ENCODE measurements around the gene TEX44. TPM values are rescaled to one million over a fixed set of nuclear protein-coding genes. Genes with fewer than 3 reads are reported as not detected.
"Not testable (repeated sequence)": the region's sequence is repeated elsewhere in the genome, so short reads cannot be mapped to it uniquely, and the experiment has no call there.

The TEX44 gene
- total RNA-seq, 1 experiment from 2014 or later: not detected

DNA sequence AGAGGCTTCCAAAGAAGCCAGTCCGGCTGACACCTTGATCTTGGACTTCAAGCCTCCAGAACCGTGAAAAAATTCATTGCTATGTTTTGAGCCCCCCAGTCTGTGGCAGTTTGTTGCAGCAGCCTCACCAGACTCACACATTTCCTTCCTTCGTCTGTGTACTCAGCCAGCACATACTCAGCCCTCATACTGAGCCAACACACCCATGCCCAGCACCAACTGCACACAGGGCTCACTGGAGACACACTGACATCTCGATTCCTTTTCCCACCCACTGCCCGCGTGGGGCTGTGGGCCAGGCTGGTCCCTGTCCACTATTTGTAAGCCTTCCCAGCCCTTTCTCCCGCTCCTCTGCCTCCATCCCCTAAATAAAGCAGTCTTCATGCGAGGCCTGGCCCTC is 38.3 kb upstream of the TEX44 start:
- ChIA-PET RAD21 (ENCODE audit: low non-redundant PET in 1 of 2, low total read pairs in 2 of 2, uncharacterized antibody in 2 of 2, unreplicated experiment in 2 of 2) (no interaction called here), CTCF (interaction anchor here (2.3 kb wide), 1 partner anchor 72 kb away, joined by 7 read pairs; no protein-coding TSS in a partner anchor), POLR2A (no interaction called here)
- no peaks in the 10 kb centered on the region for H3K36me3 ChIP-seq (ENCODE audit: control insufficient read depth in 1 of 2, insufficient read depth in 2 of 2, low read length in 2 of 2)
- no peaks in the 10 kb centered on the region for H3K9me2 ChIP-seq (ENCODE audit: insufficient read depth)
- H3K4me1 ChIP-seq (ENCODE audit: control insufficient read depth in 1 of 2, insufficient read depth in 2 of 2, low read length in 2 of 2): no peaks in the 10 kb centered on the region
- no peak overlapping the region for H2AFZ ChIP-seq (ENCODE audit: low read depth, low read length, poor library complexity, severe bottlenecking)
- H3K27me3 ChIP-seq (ENCODE audit: insufficient read depth, low read length): no peaks in the 10 kb centered on the region
- H3K27ac ChIP-seq (ENCODE audit: low read depth, low read length): no peak overlapping the region
- intact Hi-C loops (cut with micrococcal nuclease): no loop called here
- H4K20me1 ChIP-seq (ENCODE audit: insufficient read depth): no peaks in the 10 kb centered on the region
- no peak overlapping the region for H3K4me2 ChIP-seq (ENCODE audit: low read length)
- DNase-seq (ENCODE audit: low read depth, low spot score): no peak
- no peaks in the 10 kb centered on the region for H3K9me3 ChIP-seq (ENCODE audit: control insufficient read depth in 1 of 2, insufficient read depth in 1 of 2, low read depth in 1 of 2, low read length in 2 of 2)
- no peak overlapping the region for H3K9ac ChIP-seq (ENCODE audit: low read length)
- H3K4me3 ChIP-seq (replicated peaks in 1 of 2; ENCODE audit: low read depth in 1 of 2, low read length in 2 of 2): no peak overlapping the region
- ATAC-seq: no peak
- no peaks in the 10 kb centered on the region for H3K79me2 ChIP-seq (ENCODE audit: insufficient read depth, low read length)
- BruUV-seq (replicated peaks): no TSS peak
- TF ChIP-seq CEBPB (IDR thresholded peaks at IDR 0.05; ENCODE audit: low read depth) (no peak), EZH2phosphoT487 (IDR thresholded peaks at IDR 0.05; ENCODE audit: borderline replicate concordance) (no peak), POLR2AphosphoS5 (IDR thresholded peaks at IDR 0.05; ENCODE audit: low read depth, low read length) (no peak)

GRCh38 chr2:231554748-231555545 is 37.7 kb upstream of the TEX44 start:
- RAD21 ChIA-PET (ENCODE audit: low non-redundant PET in 1 of 2, low total read pairs in 2 of 2, uncharacterized antibody in 2 of 2, unreplicated experiment in 2 of 2): no interaction called here
- H3K4me2 ChIP-seq (ENCODE audit: low read length): no peak overlapping the region

DNA sequence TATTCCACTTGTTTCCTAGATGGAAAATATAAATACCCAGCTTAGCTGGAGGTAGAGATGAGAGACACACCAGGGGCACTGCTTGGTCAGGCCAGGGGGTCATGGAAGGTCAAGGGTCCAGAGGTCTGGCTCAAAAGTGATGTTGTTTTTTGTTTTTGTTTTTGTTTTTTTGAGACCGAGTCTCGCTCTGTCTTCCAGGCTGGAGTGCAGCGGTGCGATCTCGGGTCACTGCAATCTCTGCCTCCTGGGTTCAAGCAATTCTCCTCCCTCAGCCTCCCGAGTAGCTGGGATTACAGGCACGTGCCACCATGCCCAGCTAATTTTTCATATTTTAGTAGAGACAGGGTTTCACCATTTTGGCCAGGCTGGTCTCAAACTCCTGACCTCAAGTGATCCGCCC is 36.2 kb upstream of the TEX44 start:
- CTCF ChIA-PET: interaction anchor here (2.1 kb wide), 1 partner anchor 74 kb away, joined by 6 read pairs; no protein-coding TSS in a partner anchor
- BruUV-seq (replicated peaks): not testable (repeated sequence)
- intact Hi-C loops (cut with micrococcal nuclease): loop anchor here (5.0 kb wide), 1 partner anchor 329 kb away; no protein-coding TSS in a partner anchor

More at GRCh38 chr2:231554748-231555545, 37.7 kb upstream of the TEX44 start:
- H4K20me1 ChIP-seq (ENCODE audit: insufficient read depth): no peaks in the 10 kb centered on the region
- intact Hi-C loops (cut with micrococcal nuclease): loop anchor here (5.0 kb wide), 1 partner anchor 328 kb away; no protein-coding TSS in a partner anchor
- CTCF ChIA-PET: interaction anchor here (2.1 to 2.3 kb wide), 2 partner anchors 72 kb away, joined by 6 to 7 read pairs; no protein-coding TSS in a partner anchor
- H3K79me2 ChIP-seq (ENCODE audit: insufficient read depth, low read length): no peaks in the 10 kb centered on the region
- H2AFZ ChIP-seq (ENCODE audit: low read depth, low read length, poor library complexity, severe bottlenecking): no peak overlapping the region
- no peaks in the 10 kb centered on the region for H3K4me1 ChIP-seq (ENCODE audit: control insufficient read depth in 1 of 2, insufficient read depth in 2 of 2, low read length in 2 of 2)
- H3K36me3 ChIP-seq (ENCODE audit: control insufficient read depth in 1 of 2, insufficient read depth in 2 of 2, low read length in 2 of 2): no peaks in the 10 kb centered on the region
- H3K4me3 ChIP-seq (replicated peaks in 1 of 2; ENCODE audit: low read depth in 1 of 2, low read length in 2 of 2): no peak overlapping the region
- H3K9me2 ChIP-seq (ENCODE audit: insufficient read depth): no peaks in the 10 kb centered on the region
- H3K27me3 ChIP-seq (ENCODE audit: insufficient read depth, low read length): no peaks in the 10 kb centered on the region
- H3K9me3 ChIP-seq (ENCODE audit: control insufficient read depth in 1 of 2, insufficient read depth in 1 of 2, low read depth in 1 of 2, low read length in 2 of 2): no peaks in the 10 kb centered on the region
- H3K27ac ChIP-seq (ENCODE audit: low read depth, low read length): no peak overlapping the region
- POLR2A ChIA-PET: no interaction called here
- TF ChIP-seq ELF1 (IDR thresholded peaks at IDR 0.05; ENCODE audit: borderline replicate concordance, low read depth) (no peak), RAD21 (IDR thresholded peaks at IDR 0.05; ENCODE audit: low read depth) (no peak), ZFX (IDR thresholded peaks at IDR 0.05) (no peak), POLR2A (IDR thresholded peaks at IDR 0.05; ENCODE audit: borderline replicate concordance, extremely low read depth, insufficient read depth, insufficient read length) (no peak), ZNF274 (IDR thresholded peaks at IDR 0.05; ENCODE audit: low read depth, low read length) (no peak), SIN3A (IDR thresholded peaks at IDR 0.05; ENCODE audit: low read depth) (no peak), POLR2AphosphoS5 (IDR thresholded peaks at IDR 0.05; ENCODE audit: low read depth, low read length) (no peak), EGR1 (IDR thresholded peaks at IDR 0.05; ENCODE audit: low read depth) (no peak)
- no peak overlapping the region for H3K9ac ChIP-seq (ENCODE audit: low read length)
- ATAC-seq: no peak
- BruUV-seq (replicated peaks): no TSS peak
- no peak for DNase-seq (ENCODE audit: low read depth, low spot score)

More for the DNA sequence above, 36.2 kb upstream of the TEX44 start:
- H3K4me1 ChIP-seq (ENCODE audit: control insufficient read depth in 1 of 2, insufficient read depth in 2 of 2, low read length in 2 of 2); H2AFZ ChIP-seq (ENCODE audit: low read depth, low read length, poor library complexity, severe bottlenecking); H3K9me3 ChIP-seq (ENCODE audit: control insufficient read depth in 1 of 2, insufficient read depth in 1 of 2, low read depth in 1 of 2, low read length in 2 of 2); H3K79me2 ChIP-seq (ENCODE audit: insufficient read depth, low read length); H4K20me1 ChIP-seq (ENCODE audit: insufficient read depth); H3K4me3 ChIP-seq (replicated peaks in 1 of 2; ENCODE audit: low read depth in 1 of 2, low read length in 2 of 2); H3K9ac ChIP-seq (ENCODE audit: low read length); H3K9me2 ChIP-seq (ENCODE audit: insufficient read depth); H3K4me2 ChIP-seq (ENCODE audit: low read length); RAD21 ChIA-PET (ENCODE audit: low non-redundant PET in 1 of 2, low total read pairs in 2 of 2, uncharacterized antibody in 2 of 2, unreplicated experiment in 2 of 2); DNase-seq (ENCODE audit: low read depth, low spot score); ATAC-seq; H3K36me3 ChIP-seq (ENCODE audit: control insufficient read depth in 1 of 2, insufficient read depth in 2 of 2, low read length in 2 of 2); H3K27ac ChIP-seq (ENCODE audit: low read depth, low read length); H3K27me3 ChIP-seq (ENCODE audit: insufficient read depth, low read length); POLR2A ChIA-PET: not testable (repeated sequence)
